Fibroblast of mammary gland (primary cell): ENCODE measurements around the gene CROCC2.

Source experiments
- DNase-seq: peaks from one replicate; pipeline ENCODE4 v3.0.0-alpha.2; 2010; ENCODE audit warnings: low read depth
- H3K4me3 ChIP-seq: 2 replicates; pipeline ENCODE4 v1.5.1; 2011; ENCODE audit warnings: low read depth, mild to moderate bottlenecking, low read length, moderate library complexity; ENCODE audit not compliant: control insufficient read depth
- CTCF ChIP-seq: conservative IDR thresholded peaks from 2 replicates; pipeline ENCODE4 v1.5.1; 2011; ENCODE audit warnings: low read depth, low read length, inconsistent platforms; ENCODE audit not compliant: control insufficient read depth, insufficient read depth

Gene CROCC2

GRCh38 chr2:240884221-240884620 lies 21.9 kb upstream of the CROCC2 start:
- DNase-seq, result no peak
- no peak overlapping the region for H3K4me3 ChIP-seq
- TF ChIP-seq CTCF, result no peak

DNA sequence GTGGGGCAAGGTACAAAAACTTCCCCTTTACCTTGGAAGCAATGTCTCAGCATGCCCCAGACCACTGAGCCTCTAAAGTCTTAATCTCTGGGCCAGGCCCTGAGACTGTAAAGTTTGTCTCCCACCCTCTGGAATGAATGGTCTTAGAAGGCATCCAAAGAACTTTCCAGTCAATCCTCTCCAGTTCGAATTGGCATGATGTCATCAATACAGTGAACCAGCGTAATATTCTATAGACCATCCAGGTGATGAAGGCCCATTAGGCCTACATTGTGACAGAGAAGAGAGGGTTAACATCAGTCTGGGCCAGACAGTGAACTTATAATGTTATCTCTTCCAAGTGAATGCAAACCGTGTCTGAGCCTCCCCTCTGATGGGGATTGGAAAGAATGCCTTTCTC lies 21.4 kb upstream of the CROCC2 start:
- DNase-seq, result no peak
- H3K4me3 ChIP-seq, result no peak overlapping the region
- TF ChIP-seq CTCF, result no peak

- H3K4me3 ChIP-seq, result no peak overlapping the region
- no peak for DNase-seq
- no peak for TF ChIP-seq CTCF
Measured at GRCh38 chr2:240885566-240885965, 20.6 kb upstream of the CROCC2 start.

- no peak for DNase-seq
- no peak overlapping the region for H3K4me3 ChIP-seq
- TF ChIP-seq CTCF, result no peak
Measured at GRCh38 chr2:240886023-240886565, 20.0 kb upstream of the CROCC2 start.

DNA sequence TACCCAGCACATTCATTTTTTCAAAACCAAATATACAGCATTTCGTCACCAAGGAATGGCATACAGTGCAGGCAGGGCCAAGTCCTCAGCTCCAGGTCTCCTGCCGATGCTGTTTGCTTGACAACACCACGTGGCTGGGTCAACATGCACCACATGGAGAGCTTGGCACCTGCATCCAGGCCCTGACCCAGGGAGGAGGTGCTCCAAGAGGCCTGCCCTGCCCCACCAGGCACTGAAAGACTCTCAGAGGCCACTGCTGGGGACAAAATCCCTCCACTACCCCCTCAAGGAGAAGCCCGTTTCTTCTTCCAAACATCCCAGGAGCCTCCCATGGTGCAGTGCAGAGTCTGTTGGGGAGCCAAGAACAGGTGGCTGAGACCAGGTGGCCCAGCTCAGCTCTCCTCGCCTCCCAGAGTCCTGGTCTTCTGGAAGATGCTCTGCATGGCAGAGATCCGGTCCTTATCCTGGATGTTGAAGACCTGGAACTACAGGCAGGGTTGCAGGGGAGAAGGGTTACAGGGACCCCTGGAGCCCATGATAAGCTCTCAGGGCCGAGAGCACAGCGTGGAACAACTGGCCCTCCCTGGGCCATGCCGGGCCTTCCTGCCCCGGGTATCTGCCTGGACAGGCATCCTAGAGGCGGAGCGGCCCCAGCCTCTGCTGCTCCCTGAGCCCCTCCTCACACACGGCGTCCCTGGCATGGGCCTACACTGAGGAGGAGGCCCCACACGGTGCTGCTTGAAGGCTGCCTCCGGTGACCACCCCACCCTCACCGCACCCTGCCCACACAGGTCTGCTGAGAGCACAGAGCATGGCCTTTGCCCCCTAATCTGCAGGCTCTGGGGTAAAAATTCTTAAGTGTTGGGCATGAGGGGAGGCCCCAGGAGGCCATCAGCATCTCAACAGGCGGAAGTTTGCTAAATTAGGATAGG lies 19.2 kb upstream of the CROCC2 start:
- DNase-seq, result no peak
- TF ChIP-seq CTCF, result no peak
- H3K4me3 ChIP-seq, result no peak overlapping the region

GRCh38 chr2:240887631-240888030 lies 18.5 kb upstream of the CROCC2 start:
- no peak for TF ChIP-seq CTCF
- no peak for DNase-seq
- H3K4me3 ChIP-seq, result no peak overlapping the region
